ENCODE results near the gene ALPK3. TPM values are rescaled to one million over a fixed set of nuclear protein-coding genes. Genes with fewer than 3 reads are reported as not detected.

ALPK3 gene
- total and polyA plus RNA-seq, 9 of the 15 experiments (the other 6 are each of a cell fraction or from before 2014, with no cell fraction given), result 0.04 to 1.0 (median 0.07) TPM; not detected in 2

GRCh38 chr15:84827246-84827645, 10.1 kb downstream of the ALPK3 start:
- DNase-seq (ENCODE audit: extremely low read depth in 1 of 4, low spot score in 3 of 4) (no peak), ATAC-seq (no peak), FAIRE-seq (no peak)
- H2AFZ ChIP-seq (ENCODE audit: low read depth, low read length), result no peak overlapping the region
- no peak overlapping the region for H3K27ac ChIP-seq (ENCODE audit: extremely low read depth, low read depth, low read length)
- no peak overlapping the region for H3K9ac ChIP-seq (ENCODE audit: insufficient read depth in 1 of 2, low read depth in 2 of 2, low read length in 2 of 2)
- no TSS peak for BruUV-seq (replicated peaks)
- ChIA-PET POLR2A (interaction anchor here (0.9 to 2.4 kb wide), 3 partner anchors 11 to 173 kb away, joined by 3 to 12 read pairs (median 4); partner anchors contain the start of gene WDR73), CTCF (ENCODE audit: low intra/inter-chr PET ratio) (no interaction called here)
- no peaks in the 10 kb centered on the region for H3K36me3 ChIP-seq (ENCODE audit: control insufficient read depth, insufficient read depth, low read length)
- in situ Hi-C loops (cut with MboI), result no loop called here
- no peaks in the 10 kb centered on the region for H3K79me2 ChIP-seq (ENCODE audit: control insufficient read depth, insufficient read depth, low read length)
- no peaks in the 10 kb centered on the region for H3K9me1 ChIP-seq (ENCODE audit: control insufficient read depth, insufficient read depth, low read length)
- TF ChIP-seq ZNF408 (CRISPR knock-in tag; IDR thresholded peaks at IDR 0.05; ENCODE audit: low read depth), result no peak
- TF ChIP-seq SNAPC5 (CRISPR knock-in tag; IDR thresholded peaks at IDR 0.05), result no peak
- H3K9me3 ChIP-seq (replicated peaks; ENCODE audit: control insufficient read depth, insufficient read depth, low read depth, low read length), result no peaks in the 10 kb centered on the region
- no peaks in the 10 kb centered on the region for H3K27me3 ChIP-seq (ENCODE audit: control insufficient read depth in 2 of 2, insufficient read depth in 2 of 2, low read length in 2 of 2)
- H3K4me3 ChIP-seq, result no peak overlapping the region
- WGBS (ENCODE audit: insufficient coverage, low coverage, missing lambda C conversion rate), result 16% methylated on average over 9 of the region's 9 CpGs
- intact Hi-C loops (cut with micrococcal nuclease), result loop anchor here (2.0 to 10.0 kb wide), 3 partner anchors 44 to 188 kb away; no protein-coding TSS in a partner anchor
- no peak overlapping the region for H3K4me2 ChIP-seq (ENCODE audit: insufficient read depth, low read length)
- peaks cover 3 to 18% of the 10 kb centered on the region in 2 experiments; a peak in 3 of 5 replicates for H3K4me1 ChIP-seq (replicated peaks in 1 of 2; ENCODE audit: control insufficient read depth in 2 of 2, insufficient read depth in 2 of 2, low read length in 2 of 2)
- no peaks in the 10 kb centered on the region for H4K20me1 ChIP-seq (replicated peaks; ENCODE audit: control insufficient read depth, insufficient read depth, low read length)

GRCh38 chr15:84828086-84828908, 11.1 kb downstream of the ALPK3 start:
- ATAC-seq (no peak), FAIRE-seq (no peak), DNase-seq (ENCODE audit: extremely low read depth in 1 of 4, low spot score in 3 of 4) (no peak)
- intact Hi-C loops (cut with micrococcal nuclease) (loop anchor here (10.0 kb wide), 1 partner anchor 187 kb away; no protein-coding TSS in a partner anchor), in situ Hi-C loops (cut with MboI) (no loop called here)
- BruUV-seq (replicated peaks), result no TSS peak
- CTCF ChIA-PET (ENCODE audit: low intra/inter-chr PET ratio), result no interaction called here
- Histone ChIP-seq H3K9me3 (replicated peaks; ENCODE audit: control insufficient read depth, insufficient read depth, low read depth, low read length) (no peaks in the 10 kb centered on the region), H3K9ac (ENCODE audit: insufficient read depth in 1 of 2, low read depth in 2 of 2, low read length in 2 of 2) (no peak overlapping the region), H2AFZ (ENCODE audit: low read depth, low read length) (no peak overlapping the region), H3K36me3 (ENCODE audit: control insufficient read depth, insufficient read depth, low read length) (no peaks in the 10 kb centered on the region), H3K4me3 (no peak overlapping the region), H3K9me1 (ENCODE audit: control insufficient read depth, insufficient read depth, low read length) (no peaks in the 10 kb centered on the region), H3K4me2 (ENCODE audit: insufficient read depth, low read length) (no peak overlapping the region; the same call in 1 of the 2 replicates), H3K79me2 (ENCODE audit: control insufficient read depth, insufficient read depth, low read length) (no peaks in the 10 kb centered on the region), H3K27me3 (ENCODE audit: control insufficient read depth in 2 of 2, insufficient read depth in 2 of 2, low read length in 2 of 2) (no peaks in the 10 kb centered on the region), H3K4me1 (replicated peaks in 1 of 2; ENCODE audit: control insufficient read depth in 2 of 2, insufficient read depth in 2 of 2, low read length in 2 of 2) (peaks cover 5 to 24% of the 10 kb centered on the region in 2 experiments; a peak in 3 of 5 replicates), H4K20me1 (replicated peaks; ENCODE audit: control insufficient read depth, insufficient read depth, low read length) (no peaks in the 10 kb centered on the region), H3K27ac (ENCODE audit: extremely low read depth, low read depth, low read length) (no peak overlapping the region)
- no peak for TF ChIP-seq ZBTB43 (CRISPR knock-in tag; IDR thresholded peaks at IDR 0.05)
- TF ChIP-seq CEBPB (tag; IDR thresholded peaks at IDR 0.05), result 0 out of 2 replicates have a peak, but pooled peaks have one; percentile 25
- no peak for TF ChIP-seq HMBOX1 (IDR thresholded peaks at IDR 0.05)
- TF ChIP-seq ETS2 (tag; IDR thresholded peaks at IDR 0.05; ENCODE audit: borderline replicate concordance, poor library complexity, severe bottlenecking), result no peak
- 44% methylated on average over 14 of the region's 14 CpGs for WGBS (ENCODE audit: insufficient coverage, low coverage, missing lambda C conversion rate)
- POLR2A ChIA-PET, result interaction anchor here (0.6 to 2.4 kb wide), 5 partner anchors 10 to 253 kb away, joined by 3 to 12 read pairs (median 3); partner anchors contain the start of gene WDR73

All from K562 (cell line).